HG03460 (cell line): ENCODE data around the gene SIGLEC15.

Experiments used
- ATAC-seq: cut with Tn5 transposase; IDR thresholded peaks from one replicate; pipeline ENCODE4 v1.9.1; 2021; ENCODE audit not compliant: unreplicated experiment

Gene SIGLEC15

DNA sequence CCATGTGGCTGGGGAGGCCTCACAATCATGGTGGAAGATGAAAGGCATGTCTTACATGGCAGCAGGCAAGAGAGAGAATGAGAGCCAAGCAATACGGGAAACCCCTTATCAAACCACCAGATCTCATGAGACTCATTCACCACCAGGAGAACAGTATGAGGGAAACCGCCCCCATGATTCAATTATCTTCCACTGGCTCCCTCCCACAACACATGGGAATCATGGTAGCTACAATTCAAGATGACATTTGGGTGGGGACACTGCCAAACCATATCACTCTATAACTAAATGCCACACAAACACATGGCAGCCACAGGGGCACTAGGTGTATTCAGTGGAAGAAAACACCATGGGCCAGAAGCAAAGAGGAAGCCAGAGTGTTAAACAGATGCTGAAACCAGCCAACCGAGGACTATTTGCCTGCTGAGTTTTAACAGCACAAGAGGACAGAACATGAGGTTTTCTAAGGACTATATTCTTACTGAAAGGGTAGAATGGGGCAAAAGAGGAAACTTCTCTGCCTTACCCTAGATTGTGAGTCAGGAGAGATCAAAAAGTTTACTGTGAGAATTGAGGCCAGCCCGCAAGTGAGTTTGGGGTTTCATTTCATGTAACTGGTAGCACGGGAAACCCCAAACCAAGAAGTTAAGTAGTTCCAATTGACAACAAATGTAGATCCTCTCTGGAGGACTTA lies 49.2 kb downstream of the SIGLEC15 start:
- peak; percentile 94 for ATAC-seq

DNA sequence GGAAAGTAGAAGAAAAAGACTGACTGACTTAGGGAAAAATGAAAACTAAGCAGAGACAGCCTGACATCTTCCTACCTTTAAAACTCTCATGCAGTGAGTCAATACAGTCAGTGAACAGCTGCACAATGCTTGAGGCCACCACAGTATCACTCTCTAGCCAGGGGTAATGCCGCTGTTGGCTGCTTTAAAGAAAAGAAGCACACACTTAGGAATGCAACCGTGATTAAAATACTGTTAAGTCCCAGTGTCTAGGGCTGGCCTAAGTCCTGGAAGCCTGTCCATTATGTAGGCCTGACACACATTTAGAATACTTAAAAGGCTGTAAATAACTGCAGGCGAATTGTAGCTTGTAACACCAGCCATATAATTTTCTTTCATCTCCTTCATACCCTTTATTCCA lies 50.7 kb downstream of the SIGLEC15 start:
- ATAC-seq: no peak

DNA sequence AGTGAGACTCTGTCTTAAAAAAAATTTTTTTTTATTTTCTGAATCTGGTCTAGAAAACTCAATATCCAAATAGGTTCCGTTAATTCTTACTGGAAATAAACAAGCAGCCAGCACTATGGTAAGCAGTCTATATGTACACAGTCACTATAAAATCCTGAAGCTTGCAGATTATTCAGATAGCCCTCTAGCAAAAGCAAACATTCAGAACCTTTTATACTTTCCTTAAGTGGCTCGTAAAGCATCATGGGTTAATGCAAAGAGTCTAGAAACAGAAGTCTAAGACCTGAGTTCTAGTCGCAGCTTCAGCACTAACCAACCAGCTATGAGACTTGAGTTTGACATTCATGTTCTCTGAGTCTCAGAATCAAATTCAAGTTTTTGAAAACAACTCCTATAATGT lies 51.9 kb downstream of the SIGLEC15 start:
- no peak for ATAC-seq

DNA sequence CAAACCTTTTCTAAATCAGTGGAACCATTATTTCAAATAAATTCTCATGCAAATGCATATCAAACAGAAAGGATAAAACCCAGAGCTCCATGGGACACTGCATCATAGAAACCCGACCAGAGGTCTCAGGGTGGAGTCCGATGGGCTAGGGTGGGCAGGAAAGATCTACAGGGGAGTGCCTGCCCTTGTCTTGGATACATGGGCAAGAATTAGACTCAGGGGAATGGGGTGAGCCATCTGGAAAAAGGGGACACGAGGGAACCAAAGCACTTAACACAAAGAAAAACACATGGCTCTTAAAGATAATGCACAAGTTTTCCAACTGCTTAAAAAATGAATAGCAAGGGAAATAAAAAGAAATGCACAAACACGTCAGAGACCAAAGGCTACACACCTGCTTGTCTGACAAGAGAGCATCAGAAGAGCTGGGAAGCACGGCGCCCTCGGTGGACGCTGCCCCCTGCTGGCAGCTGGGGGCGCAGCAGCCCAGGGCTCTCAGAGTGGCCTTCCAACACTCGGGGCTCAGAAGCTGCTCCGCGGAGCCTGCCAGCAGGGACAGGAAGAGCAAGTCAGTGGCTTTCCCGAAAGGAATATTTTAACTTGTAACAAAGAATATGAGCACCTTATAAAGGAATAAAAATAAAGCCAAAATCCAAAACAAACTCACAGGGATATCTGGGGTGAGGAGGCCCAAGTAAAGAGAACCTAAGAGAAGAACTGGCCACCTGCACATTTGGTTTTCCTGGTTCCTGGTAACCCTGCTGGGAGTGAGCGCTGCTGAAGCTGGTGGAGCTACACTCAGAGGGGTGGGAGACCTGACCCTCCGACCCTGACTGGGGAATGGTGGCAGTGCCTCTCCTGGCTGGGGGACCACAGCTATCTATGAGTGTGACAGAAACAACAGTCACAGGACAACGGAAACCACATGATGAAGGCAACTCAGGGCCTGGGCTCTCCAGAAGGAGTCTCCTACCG lies 54.5 kb downstream of the SIGLEC15 start:
- peak; percentile 64 for ATAC-seq

DNA sequence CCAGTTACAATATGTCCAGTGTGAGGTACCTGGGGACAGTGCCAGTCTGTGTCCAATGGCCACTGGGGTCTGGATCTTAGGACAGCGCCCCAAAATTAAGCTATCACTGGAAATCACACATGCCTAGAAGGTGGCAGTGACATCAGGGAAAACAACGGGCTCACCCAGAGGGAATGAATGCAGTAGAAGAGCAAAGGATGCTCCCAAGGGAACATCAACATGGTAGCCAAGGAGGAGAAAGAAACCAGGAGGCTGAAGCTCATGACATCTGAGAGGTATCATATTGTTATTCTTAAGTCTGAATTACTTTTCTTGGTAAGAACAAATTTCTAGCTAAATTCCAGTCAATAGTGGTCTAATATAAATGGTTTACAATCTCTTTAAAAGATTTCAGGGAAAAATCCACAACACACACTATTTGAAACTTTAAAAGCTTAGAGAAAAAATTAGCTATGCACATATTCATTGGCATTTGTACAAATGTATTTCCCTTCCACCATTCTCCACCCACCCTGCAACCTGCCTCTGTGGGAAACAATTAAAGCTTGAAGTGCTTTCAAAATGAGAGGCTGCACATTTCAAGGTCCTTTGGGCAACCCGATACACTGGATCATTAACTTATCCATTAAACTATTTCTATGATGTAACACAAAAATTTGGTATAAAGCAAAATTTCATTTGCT lies 55.5 kb downstream of the SIGLEC15 start:
- ATAC-seq: no peak

DNA sequence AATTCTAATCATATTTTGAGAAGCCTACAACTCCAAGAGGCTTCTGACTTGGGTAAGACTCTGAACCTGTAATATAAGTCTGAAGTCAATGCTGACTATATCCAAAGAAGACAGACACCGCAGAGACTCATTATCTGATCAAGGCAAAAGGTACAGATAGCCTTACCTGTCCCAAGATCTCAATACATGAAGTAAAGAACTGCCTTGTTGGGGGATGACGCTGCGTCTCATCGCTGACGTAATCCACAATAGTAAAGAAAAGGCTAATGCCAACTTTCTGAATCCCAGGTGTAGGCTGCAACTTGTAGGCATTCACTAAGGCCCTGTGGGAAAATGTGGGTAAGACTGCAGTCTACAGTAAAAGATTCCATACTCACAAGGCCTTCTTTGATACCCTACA lies 62.1 kb downstream of the SIGLEC15 start:
- ATAC-seq: no peak

DNA sequence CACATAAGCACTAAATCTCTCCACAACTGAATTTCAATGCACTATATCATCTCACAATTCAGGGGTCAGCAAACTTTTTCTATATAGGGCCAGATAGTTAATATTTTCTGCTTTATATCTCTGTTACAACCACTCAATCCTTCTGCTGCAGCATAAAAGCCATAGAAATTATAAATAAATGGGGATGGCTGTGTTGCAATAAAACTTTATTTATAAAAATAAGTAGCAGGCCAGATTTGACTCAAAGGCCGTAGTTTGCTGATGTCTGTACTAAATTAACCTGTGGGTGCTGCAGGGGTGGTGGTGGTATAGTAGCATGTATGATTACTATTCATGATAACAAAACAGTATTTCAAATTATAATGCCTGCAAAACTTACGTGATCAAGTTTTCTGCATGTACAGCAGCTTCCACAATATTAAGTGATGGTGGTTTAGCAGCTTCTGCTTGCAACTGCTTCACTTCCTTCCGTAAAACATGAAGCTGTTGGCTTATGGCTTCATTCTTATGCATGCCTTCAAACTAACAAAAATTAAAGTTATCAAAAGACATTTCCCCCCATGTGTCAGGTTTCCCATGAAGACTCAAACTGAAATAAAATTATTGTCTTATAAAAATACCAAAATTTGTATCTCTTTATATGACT lies 64.1 kb downstream of the SIGLEC15 start:
- no peak for ATAC-seq

DNA sequence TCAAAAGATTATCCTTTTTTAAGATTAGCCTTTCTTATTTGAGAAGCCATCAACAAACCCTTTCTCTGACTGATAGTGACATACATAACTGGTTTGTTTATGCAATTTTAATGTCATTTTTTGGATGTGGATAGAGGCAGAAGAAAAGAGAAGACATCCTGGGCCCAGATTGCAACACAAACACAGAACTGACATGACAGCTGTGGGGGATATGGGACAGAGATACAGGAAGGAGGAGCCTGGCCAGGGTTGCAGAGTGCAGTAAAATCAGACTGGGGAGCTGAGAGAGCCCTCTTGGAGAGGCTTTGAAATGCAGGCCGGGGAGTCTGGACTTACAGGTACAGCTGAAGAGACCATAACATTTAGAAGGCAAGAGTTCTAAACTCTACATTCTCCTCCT lies 65.1 kb downstream of the SIGLEC15 start:
- no peak for ATAC-seq

DNA sequence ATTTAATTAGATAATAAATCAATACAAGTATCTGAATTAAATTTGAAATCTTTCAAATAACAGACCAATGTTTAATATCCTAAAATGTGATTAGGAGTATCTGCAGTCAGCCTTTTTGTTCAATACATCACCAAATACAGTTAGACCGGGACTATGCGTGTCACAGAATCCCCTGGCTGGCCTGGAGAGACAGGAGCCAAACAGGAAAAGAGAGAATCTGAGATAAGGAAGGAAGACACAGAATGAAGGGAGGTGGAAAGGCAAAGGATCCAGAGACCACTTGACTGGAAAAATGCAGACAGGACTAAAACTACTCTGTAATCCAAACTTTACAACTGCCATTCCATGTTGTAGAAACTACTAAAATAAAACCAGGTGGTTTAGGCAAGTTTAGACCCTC lies 66.3 kb downstream of the SIGLEC15 start:
- no peak for ATAC-seq
